SK-N-SH (cell line): ENCODE results near the gene AP4M1. TPM values are rescaled to one million over a fixed set of nuclear protein-coding genes. Genes with fewer than 3 reads are reported as not detected.

Experiments used
- CTCF ChIA-PET: fragments of 300-600, 350-600 bp; formaldehyde crosslinking; extraction: SDS; loops from one replicate; lab custom pipeline; 2021; lab: Yijun Ruan, JAX
- POLR2A ChIA-PET: fragments of 350-600 bp; sonication (Branson Sonifier 250); formaldehyde crosslinking; extraction: SDS; loops from one replicate; lab custom pipeline; 2020; ENCODE audit warnings: antibody characterized with exemption, inconsistent platforms; lab: Yijun Ruan, JAX
- DNase-seq: peaks from one replicate; pipeline ENCODE4 v3.0.0; 2012
- H2AFZ ChIP-seq: fragments of 200-600 bp; sonication (generic); 2 replicates; pipeline ENCODE4 v1.8.1; 2016; ENCODE audit warnings: antibody characterized with exemption, mild to moderate bottlenecking, low read depth
- H3F3A ChIP-seq: fragments of 200-600 bp; sonication (generic); replicated peaks from 2 replicates; pipeline ENCODE3; 2016; ENCODE audit warnings: antibody characterized with exemption, mild to moderate bottlenecking; ENCODE audit not compliant: insufficient read depth
- H3K27ac ChIP-seq, 2 experiments: fragments of 200-500 bp in 1 of 2; fragments of 200-600 bp in 1 of 2; sonication (Bioruptor generic) in 1 of 2; sonication (generic), shearing (Covaris generic) in 1 of 2; 2 replicates each; pipeline versions ENCODE4 v1.5.1 to v1.6.1; 2014 to 2016; ENCODE audit warnings: low read depth in 2 of 2, inconsistent platforms in 1 of 2, low read length in 1 of 2, mild to moderate bottlenecking in 1 of 2, mixed read lengths in 1 of 2
- H3K27me3 ChIP-seq: fragments of 200-600 bp; sonication (generic), shearing (Covaris generic); 2 replicates; pipeline ENCODE4 v1.6.1; 2016; ENCODE audit warnings: mixed run types; ENCODE audit not compliant: insufficient read depth
- H3K36me3 ChIP-seq, 2 experiments: fragments of 200-500 bp in 1 of 2; fragments of 200-600 bp in 1 of 2; sonication (Bioruptor generic) in 1 of 2; sonication (generic) in 1 of 2; replicated peaks in 1 of 2; 2 replicates each; pipeline versions ENCODE3 to v1.5.1; 2014 to 2016; ENCODE audit warnings: low read length in 1 of 2, mild to moderate bottlenecking in 1 of 2; ENCODE audit not compliant: insufficient read depth in 2 of 2, control insufficient read depth in 1 of 2
- H3K4me1 ChIP-seq, 2 experiments: fragments of 200-500 bp in 1 of 2; fragments of 200-600 bp in 1 of 2; sonication (Bioruptor generic) in 1 of 2; sonication (generic), shearing (Covaris generic) in 1 of 2; 2 replicates each; pipeline versions ENCODE4 v1.5.1 to v1.6.1; 2014 to 2016; ENCODE audit warnings: low read depth in 1 of 2, low read length in 1 of 2, mixed run types in 1 of 2; ENCODE audit not compliant: insufficient read depth in 2 of 2, control insufficient read depth in 1 of 2
- H3K4me2 ChIP-seq: fragments of 200-600 bp; sonication (generic), shearing (Covaris generic); 2 replicates; pipeline ENCODE4 v1.6.1; 2017; ENCODE audit warnings: mixed run types
- H3K4me3 ChIP-seq, 2 experiments: fragments of 200-500 bp in 1 of 2; fragments of 200-600 bp in 1 of 2; sonication (Bioruptor generic) in 1 of 2; sonication (generic), shearing (Covaris generic) in 1 of 2; 2 replicates each; pipeline versions ENCODE4 v1.5.1 to v1.8.1; 2014 to 2016; ENCODE audit warnings: low read depth in 2 of 2, inconsistent platforms in 1 of 2, low read length in 1 of 2, mild to moderate bottlenecking in 1 of 2, mixed read lengths in 1 of 2, moderate library complexity in 1 of 2
- H3K79me2 ChIP-seq: fragments of 200-600 bp; sonication (generic); 2 replicates; pipeline ENCODE4 v1.8.1; 2017; ENCODE audit warnings: mild to moderate bottlenecking; ENCODE audit not compliant: insufficient read depth
- H3K9ac ChIP-seq: fragments of 200-600 bp; sonication (generic); 2 replicates; pipeline ENCODE4 v1.6.1; 2017; ENCODE audit warnings: mixed run types
- H3K9me2 ChIP-seq: fragments of 200-600 bp; sonication (generic); 2 replicates; pipeline ENCODE4 v1.6.1; 2017; ENCODE audit warnings: mixed run types
- H3K9me3 ChIP-seq: fragments of 200-600 bp; sonication (generic); 2 replicates; pipeline ENCODE4 v1.6.1; 2017; ENCODE audit warnings: mixed run types, mild to moderate bottlenecking, moderate library complexity
- H4K20me1 ChIP-seq: fragments of 200-600 bp; sonication (generic); 2 replicates; pipeline ENCODE4 v1.6.1; 2017; ENCODE audit warnings: mild to moderate bottlenecking, mixed run types; ENCODE audit not compliant: insufficient read depth
- CHD2 ChIP-seq: fragments of 150-350 bp; IDR thresholded peaks from 2 replicates; pipeline ENCODE4 v1.6.1; 2018; ENCODE audit warnings: low read length; ENCODE audit not compliant: partially characterized antibody
- ELF1 ChIP-seq: IDR thresholded peaks from 2 replicates; pipeline ENCODE4 v1.4.0; 2012
- EP300 ChIP-seq, 2 experiments: IDR thresholded peaks; 2 replicates each; pipeline versions ENCODE4 v1.4.0 to v1.6.1; 2012; ENCODE audit warnings: borderline replicate concordance in 1 of 2, low read depth in 1 of 2, low read length in 1 of 2
- GABPA ChIP-seq: IDR thresholded peaks from 2 replicates; pipeline ENCODE4 v1.4.0; 2012; ENCODE audit warnings: low read depth, mild to moderate bottlenecking
- JUND ChIP-seq: IDR thresholded peaks from 2 replicates; pipeline ENCODE4 v1.4.0; 2012
- MAX ChIP-seq: IDR thresholded peaks from 2 replicates; pipeline ENCODE4 v1.4.0; 2012; ENCODE audit warnings: low read depth
- MEF2A ChIP-seq: IDR thresholded peaks from 2 replicates; pipeline ENCODE4 v1.4.0; 2012; ENCODE audit warnings: low read depth, borderline replicate concordance
- MXI1 ChIP-seq: IDR thresholded peaks from 2 replicates; pipeline ENCODE4 v1.6.1; 2012; ENCODE audit warnings: mild to moderate bottlenecking, low read depth, low read length, improper control_type of control experiment
- NRF1 ChIP-seq: IDR thresholded peaks from 2 replicates; pipeline ENCODE4 v1.6.1; 2012; ENCODE audit warnings: low read depth, mild to moderate bottlenecking, low read length
- RXRA ChIP-seq: IDR thresholded peaks from 2 replicates; pipeline ENCODE4 v1.4.0; 2012; ENCODE audit warnings: low read depth, mild to moderate bottlenecking, borderline replicate concordance
- SMC3 ChIP-seq: IDR thresholded peaks from 2 replicates; pipeline ENCODE4 v1.6.1; 2012; ENCODE audit warnings: low read depth, low read length, improper control_type of control experiment
- USF1 ChIP-seq: IDR thresholded peaks from 2 replicates; pipeline ENCODE4 v1.4.0; 2012; ENCODE audit warnings: low read depth, borderline replicate concordance
- YY1 ChIP-seq: IDR thresholded peaks from 2 replicates; pipeline ENCODE4 v1.4.0; 2012; ENCODE audit warnings: low read depth, mild to moderate bottlenecking
- WGBS: methylation state at CpG from one replicate; pipeline ENCODE4 v1.1.6; 2017; ENCODE audit warnings: low lambda C conversion rate; 5-methylcytosine and 5-hydroxymethylcytosine counted together
- polyA plus RNA-seq, 3 experiments: library from polyadenylated mRNA; depleted of rRNA; stranded (reverse); fragments of >200 nt; gene quantifications; 2 replicates each; pipeline ENCODE4 v1.2.3, GENCODE V29; 2012

The AP4M1 gene
- polyA plus RNA-seq, 1 of the 3 experiments (the other 2 are of a cell fraction) = 35.0 TPM

- no peak overlapping the region for H3K27ac ChIP-seq
- H3K36me3 ChIP-seq = peaks cover 48 to 67% of the 10 kb centered on the region in 2 experiments
- DNase-seq = no peak
- H3K4me1 ChIP-seq = peaks cover 0 to 17% of the 10 kb centered on the region in 2 experiments; a peak in 1 of 4 replicates
- no peak overlapping the region for H3K4me3 ChIP-seq
- no peaks in the 10 kb centered on the region for H3K27me3 ChIP-seq
- H3K79me2 ChIP-seq = peaks cover 2% of the 10 kb centered on the region
- no peak overlapping the region for H3K4me2 ChIP-seq
- H3K9ac ChIP-seq = no peak overlapping the region
- ChIA-PET POLR2A (interaction anchor here (0.9 to 1.2 kb wide), 2 partner anchors 12 to 40 kb away, joined by 3 to 5 read pairs; partner anchors contain the start of genes AP4M1 and MCM7), CTCF (interaction anchor here (1.1 to 2.5 kb wide), 5 partner anchors 8 to 82 kb away, joined by 3 to 7 read pairs (median 5); partner anchors contain the start of gene ZSCAN21)
- H2AFZ ChIP-seq = no peak overlapping the region
- TF ChIP-seq USF1 = no peak
- TF ChIP-seq MEF2A = no peak
- no peak for TF ChIP-seq GABPA
- TF ChIP-seq SMC3 = no peak
- no peak for TF ChIP-seq MXI1
- no peak for TF ChIP-seq ELF1
- peaks cover 23% of the 10 kb centered on the region for H3F3A ChIP-seq
- H3K9me3 ChIP-seq = no peaks in the 10 kb centered on the region
- H3K9me2 ChIP-seq = no peaks in the 10 kb centered on the region
- 98% methylated on average over 11 of the region's 11 CpGs for WGBS
- no peaks in the 10 kb centered on the region for H4K20me1 ChIP-seq
Observed at GRCh38 chr7:100061518-100062193, 39.8 kb upstream of the AP4M1 start.

GRCh38 chr7:100063376-100063775, 38.1 kb upstream of the AP4M1 start:
- 98% methylated on average over 4 of the region's 4 CpGs for WGBS
- Histone ChIP-seq H2AFZ (no peak overlapping the region), H3K4me1 (peaks cover 0 to 21% of the 10 kb centered on the region in 2 experiments; a peak in 1 of 4 replicates), H3K9me3 (no peaks in the 10 kb centered on the region), H3K27me3 (no peaks in the 10 kb centered on the region), H3K36me3 (peaks cover 32 to 58% of the 10 kb centered on the region in 2 experiments), H4K20me1 (no peaks in the 10 kb centered on the region), H3K9me2 (no peaks in the 10 kb centered on the region), H3K79me2 (no peaks in the 10 kb centered on the region), H3K27ac (no peak overlapping the region), H3K4me2 (no peak overlapping the region), H3K4me3 (no peak overlapping the region), H3F3A (peaks cover 34% of the 10 kb centered on the region), H3K9ac (no peak overlapping the region)
- no peak for DNase-seq
- ChIA-PET CTCF (interaction anchor here (1.1 to 2.4 kb wide), 6 partner anchors 10 to 84 kb away, joined by 4 to 10 read pairs (median 8); partner anchors contain the start of gene ZSCAN21), POLR2A (interaction anchor here (0.6 to 1.3 kb wide), 4 partner anchors 11 to 48 kb away, joined by 3 to 7 read pairs (median 3); partner anchors contain the start of genes ZKSCAN1 and ZSCAN21)
- TF ChIP-seq EP300 (IDR thresholded peaks at IDR 0.05; ENCODE audit: borderline replicate concordance in 1 of 2, low read depth in 1 of 2, low read length in 1 of 2) (no peak), MAX (no peak), JUND (no peak), CHD2 (no peak), RXRA (no peak), NRF1 (no peak), YY1 (no peak), MEF2A (no peak)
